ENCODE data around the gene NABP2. TPM values are rescaled to one million over a fixed set of nuclear protein-coding genes. Genes with fewer than 3 reads are reported as not detected.

The NABP2 gene
- total RNA-seq, 2 experiments from 2014 or later = 103 to 106 TPM

DNA sequence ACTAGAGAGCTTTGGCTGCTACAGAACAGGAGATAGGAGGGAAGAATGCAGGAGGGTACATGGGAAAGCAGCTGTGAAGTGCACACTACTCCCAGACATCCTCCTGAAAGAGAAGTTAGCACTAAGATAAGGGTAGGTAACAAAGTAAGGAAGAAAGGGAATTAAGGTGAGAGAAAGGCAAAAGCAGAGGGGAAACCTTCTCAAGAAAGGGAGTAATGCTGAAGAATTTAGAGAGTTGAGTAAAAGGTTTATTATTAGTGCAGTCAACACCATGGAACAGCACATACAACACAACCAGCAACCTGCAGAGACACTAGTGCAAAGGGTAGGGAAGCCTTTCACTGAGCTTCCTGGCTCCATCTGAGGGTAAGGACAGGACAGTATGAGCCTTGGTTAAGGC, 19.9 kb upstream of the NABP2 start:
- POLR2A ChIA-PET = no interaction called here
- CTCF ChIA-PET = interaction anchor here (1.2 to 1.9 kb wide), 4 partner anchors 15 to 260 kb away, joined by 3 to 5 read pairs (median 4); partner anchors contain the start of genes SMARCC2 and ZC3H10

DNA sequence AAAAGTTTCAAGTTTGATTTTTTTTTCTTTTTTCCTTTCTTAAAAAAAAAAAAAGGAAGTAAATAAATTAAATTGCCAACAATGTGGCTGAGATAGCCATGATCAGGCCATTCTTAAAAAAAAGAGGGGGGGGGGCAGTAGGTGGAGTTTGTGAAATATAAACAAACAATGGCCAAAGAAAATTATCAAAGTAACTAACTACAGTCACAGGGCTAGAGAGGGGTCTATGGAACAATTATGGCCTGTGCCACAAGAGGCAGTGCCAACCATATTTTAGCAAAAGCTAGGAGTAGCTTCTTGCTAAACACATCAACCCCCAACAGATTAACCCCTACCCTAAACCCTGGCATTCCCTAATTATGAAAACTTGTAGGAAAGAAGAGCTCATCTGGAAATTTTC, 18.7 kb upstream of the NABP2 start:
- POLR2A ChIA-PET = no interaction called here
- CTCF ChIA-PET = interaction anchor here (1.1 to 1.9 kb wide), 5 partner anchors 11 to 259 kb away, joined by 3 to 8 read pairs (median 4); partner anchors contain the start of genes ANKRD52, SMARCC2 and ZC3H10

DNA sequence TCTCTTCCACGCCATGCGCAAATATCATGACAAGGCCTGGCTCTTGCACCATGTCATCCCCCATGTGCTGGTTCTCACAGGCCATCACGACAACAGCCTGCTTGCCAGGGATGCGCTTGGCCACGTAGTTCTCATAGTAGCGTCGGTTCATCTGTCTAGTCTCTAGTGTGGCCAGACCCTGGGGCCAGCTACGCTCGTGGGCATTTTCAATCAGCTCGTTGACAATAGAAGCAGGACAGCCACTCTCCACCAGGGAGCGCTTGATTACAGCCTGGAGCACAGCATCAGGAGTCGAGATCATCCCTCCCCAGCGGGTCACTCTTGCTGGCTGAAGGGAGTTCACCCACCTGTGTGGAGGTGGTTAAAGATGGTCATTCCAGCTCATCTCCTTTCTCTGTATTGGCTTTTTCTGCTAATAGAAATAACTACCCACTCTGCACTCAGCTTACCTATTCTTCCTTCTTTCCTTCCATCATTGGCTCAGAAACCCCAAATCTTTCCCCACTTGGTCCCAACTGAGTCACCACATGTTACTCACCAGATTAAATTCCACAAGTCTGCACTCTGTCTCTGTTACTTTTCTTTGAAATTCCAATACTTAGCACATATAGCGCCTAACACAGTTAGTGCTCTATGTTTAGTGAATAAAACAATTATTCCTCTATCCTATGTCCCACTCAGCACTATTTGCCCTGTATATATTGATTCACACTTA, 17.5 kb upstream of the NABP2 start:
- CTCF ChIA-PET = interaction anchor here (1.2 to 1.6 kb wide), 4 partner anchors 14 to 60 kb away, joined by 3 to 8 read pairs (median 4); partner anchors contain the start of genes COQ10A and SMARCC2
- POLR2A ChIA-PET = no interaction called here

DNA sequence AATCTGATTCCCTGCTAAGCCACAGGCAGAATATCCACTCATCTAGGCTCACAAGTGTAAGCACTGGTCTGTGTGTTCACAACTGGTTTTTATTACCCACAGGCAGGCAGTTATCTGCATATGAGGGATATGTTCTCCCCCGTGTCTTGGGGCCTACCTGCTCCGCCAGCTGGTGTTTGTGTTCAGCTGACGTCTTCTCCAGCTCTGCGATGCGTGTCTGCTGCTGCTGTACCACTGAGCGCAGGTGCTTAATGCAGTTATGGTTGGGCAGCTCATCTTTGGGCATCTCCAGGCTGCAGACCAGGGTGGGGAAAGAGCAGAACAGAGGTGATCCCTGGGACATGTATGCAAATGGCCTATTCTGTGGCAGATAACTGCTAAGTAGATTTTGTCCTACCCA, 16.1 kb upstream of the NABP2 start:
- ChIA-PET POLR2A (no interaction called here), CTCF (interaction anchor here (0.7 to 1.8 kb wide), 5 partner anchors 14 to 256 kb away, joined by 4 to 6 read pairs (median 4); partner anchors contain the start of genes RNF41 and SMARCC2)

DNA sequence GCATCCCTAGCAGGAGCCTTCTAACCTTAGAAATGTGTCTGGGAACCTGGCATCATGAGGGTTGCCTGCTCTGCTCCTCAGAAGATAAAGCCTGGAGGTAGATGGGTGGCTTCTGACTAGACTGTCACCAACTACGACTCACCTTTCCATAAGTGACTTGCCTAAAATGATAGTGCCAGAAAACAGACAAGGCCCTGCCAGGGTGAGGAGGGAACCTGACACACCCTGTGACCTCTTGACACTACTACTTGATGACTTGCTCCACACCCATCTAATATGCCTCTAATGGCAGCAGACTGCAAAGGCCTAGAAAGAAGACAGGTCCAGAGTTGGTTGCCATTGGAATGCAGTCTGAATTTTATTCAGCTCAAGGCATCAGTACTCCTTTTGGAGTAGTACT, 11.8 kb upstream of the NABP2 start:
- ChIA-PET CTCF (interaction anchor here (0.7 to 1.3 kb wide), 2 partner anchors 23 to 132 kb away, joined by 4 read pairs; partner anchors contain the start of gene SMARCC2), POLR2A (no interaction called here)

DNA sequence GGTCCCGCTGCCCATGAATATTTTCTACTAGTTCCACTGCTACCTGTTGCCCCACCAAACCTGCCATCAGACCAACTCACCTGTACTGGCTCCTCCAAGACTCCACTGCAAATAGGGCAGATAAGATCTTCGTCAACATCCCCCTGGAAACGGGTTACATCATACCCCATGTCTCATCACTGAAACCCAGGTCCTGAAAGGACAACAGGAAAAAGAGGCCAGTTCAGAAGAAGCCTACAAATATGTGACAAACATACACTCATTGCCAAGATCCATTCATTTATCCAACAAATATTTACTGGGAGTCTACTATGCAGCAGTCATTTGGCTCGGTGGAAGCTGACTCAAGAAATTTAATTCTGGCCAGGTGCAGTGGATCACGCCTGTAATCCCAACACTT, 10.3 kb upstream of the NABP2 start:
- POLR2A ChIA-PET = no interaction called here
- CTCF ChIA-PET = no interaction called here

DNA sequence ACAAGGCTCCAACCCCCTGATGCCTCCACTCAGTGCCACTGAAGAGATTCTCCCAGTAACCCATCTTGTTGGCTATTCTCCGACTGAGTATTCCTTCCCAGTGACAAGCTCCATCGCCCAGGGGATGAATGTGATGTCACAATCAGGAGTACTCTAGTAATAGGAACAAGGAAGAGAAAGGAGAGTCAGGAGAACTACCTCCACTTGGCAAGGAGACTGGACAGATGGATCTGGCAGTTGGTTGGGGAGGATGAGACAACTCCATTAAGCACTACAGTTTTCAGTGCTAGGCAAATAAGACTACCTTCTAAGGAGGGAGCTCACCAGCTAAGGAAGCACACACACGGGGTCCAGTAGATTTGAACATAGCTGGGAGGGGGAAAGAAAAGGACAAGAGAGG, 7.7 kb upstream of the NABP2 start:
- POLR2A ChIA-PET = no interaction called here
- CTCF ChIA-PET = interaction anchor here (0.9 to 1.1 kb wide), 2 partner anchors 10 to 11 kb away, joined by 3 read pairs; no protein-coding TSS in a partner anchor

DNA sequence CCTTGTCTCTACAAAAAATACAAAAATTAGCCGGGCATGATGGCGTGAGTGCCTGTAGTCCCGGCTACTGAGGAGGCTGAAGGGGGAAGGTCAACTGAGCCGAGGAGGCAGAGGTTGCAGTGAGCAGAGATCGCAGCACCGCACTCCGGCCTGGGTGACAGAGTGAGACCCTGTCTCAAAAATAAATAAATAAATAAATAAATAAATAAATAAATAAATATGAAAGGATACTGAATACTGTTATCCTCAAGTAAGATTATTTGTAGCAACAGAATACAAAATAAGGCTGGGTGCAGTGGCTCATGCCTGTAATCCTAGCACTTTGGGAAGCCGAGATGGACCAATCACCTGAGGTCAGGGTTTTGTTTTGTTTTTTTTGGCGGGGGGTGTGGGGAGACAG, 4.3 kb upstream of the NABP2 start:
- CTCF ChIA-PET = no interaction called here
- POLR2A ChIA-PET = no interaction called here

DNA sequence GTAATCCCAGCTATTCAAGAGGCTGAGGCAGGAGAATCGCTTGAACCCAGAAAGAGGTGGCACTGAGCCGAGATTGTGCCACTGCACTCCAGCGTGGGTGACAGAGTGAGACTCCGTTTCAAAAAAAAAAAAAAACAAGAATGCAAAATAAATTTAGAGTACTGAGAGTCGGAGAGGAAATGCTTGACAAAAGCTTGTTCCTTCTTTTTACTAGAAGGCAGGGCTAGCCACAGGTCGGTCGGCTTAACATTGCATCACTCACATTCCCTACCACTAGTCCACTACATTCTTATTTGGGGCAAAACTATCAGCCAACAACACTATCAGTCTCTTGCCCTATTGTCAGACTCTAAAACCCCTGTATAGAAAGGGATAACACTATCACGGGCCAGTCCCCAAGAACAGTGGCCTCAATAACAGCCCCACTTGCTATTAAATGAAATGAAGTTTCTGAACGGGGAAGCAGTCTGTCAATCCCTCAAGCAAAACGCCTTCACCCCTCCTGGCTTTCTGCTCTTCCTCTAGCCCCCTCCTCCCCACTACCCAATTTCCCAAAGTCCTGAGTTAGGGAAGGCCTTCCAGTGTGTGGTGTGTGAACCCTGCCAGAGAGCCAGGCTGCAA, 3.4 kb upstream of the NABP2 start:
- CTCF ChIA-PET = interaction anchor here (1.1 to 4.3 kb wide), 2 partner anchors 31 to 36 kb away, joined by 4 to 21 read pairs; partner anchors contain the start of gene SMARCC2
- POLR2A ChIA-PET = interaction anchor here (0.5 to 2.1 kb wide), 3 partner anchors 31 to 1754 kb away, joined by 7 to 17 read pairs (median 8); partner anchors contain the start of genes ANKRD52 and SMARCC2

DNA sequence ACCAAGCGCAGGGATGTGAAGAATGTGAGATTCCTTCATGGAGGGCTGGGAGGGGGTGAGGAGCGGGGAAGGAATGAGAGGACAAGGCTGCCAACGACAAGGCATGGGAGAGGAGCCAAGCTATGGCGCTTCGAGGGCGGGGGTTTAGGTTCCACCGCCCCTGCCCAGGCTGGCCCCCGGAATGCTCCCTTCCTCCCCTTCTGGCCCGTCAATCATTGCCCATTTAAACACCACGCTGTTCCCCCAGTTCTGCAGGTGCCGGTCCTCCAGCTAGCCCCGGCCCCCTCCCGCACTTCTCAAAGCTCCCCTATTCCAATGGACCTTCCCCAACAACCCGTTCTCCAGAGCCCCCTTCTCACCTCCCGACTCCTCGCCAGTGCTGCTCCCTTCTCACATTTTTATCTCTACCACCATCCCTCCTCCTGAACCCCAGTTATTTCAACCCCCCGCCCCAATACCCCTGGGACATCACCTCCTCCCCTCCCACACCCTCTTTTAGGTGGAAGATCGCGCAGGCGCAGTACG, 2.8 kb upstream of the NABP2 start:
- POLR2A ChIA-PET = interaction anchor here (0.7 to 2.2 kb wide), 6 partner anchors 16 to 117 kb away, joined by 3 to 17 read pairs (median 6); partner anchors contain the start of genes ANKRD52, COQ10A, PA2G4 and RPL41
- CTCF ChIA-PET = interaction anchor here (0.7 to 4.3 kb wide), 8 partner anchors 13 to 101 kb away, joined by 3 to 21 read pairs (median 6); partner anchors contain the start of genes ANKRD52 and SMARCC2

DNA sequence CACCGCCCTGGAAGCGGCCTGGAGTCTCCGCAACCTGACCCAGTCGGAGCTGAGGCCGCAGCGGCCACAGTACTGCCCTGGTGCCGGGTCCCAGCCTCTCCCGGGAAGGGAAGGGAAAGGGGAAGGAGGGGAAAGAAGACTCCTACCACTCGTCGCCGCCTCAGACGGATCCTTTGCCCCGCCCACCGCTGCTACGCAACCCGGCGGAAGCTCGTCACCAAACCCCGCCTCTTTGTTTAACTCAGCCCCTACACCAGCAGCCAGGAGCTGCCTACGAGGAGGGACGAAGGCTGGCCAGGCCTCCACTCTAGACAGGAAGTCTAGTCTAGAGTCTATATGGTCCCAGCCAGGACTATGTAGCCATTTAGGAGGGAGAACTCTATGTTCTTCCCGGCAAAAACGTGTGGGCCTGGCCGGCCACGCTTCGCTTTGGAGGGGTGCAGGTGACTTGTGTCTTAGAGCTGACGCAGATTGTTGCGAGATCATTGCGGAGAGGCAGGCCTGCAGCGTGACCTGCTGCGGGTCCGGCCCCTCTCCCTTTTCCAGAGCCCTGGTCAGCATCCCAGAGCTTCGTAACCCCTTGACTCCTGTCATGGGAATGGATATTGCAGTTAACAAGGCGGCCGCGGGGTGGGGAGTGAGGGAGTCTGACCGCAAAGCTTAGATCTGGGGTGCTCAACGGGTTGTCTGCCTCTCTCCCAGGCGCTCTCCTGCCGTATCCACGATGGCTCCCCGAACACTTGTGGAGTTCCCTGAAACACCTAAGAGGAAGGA, 2.2 kb upstream of the NABP2 start, which contains the start of gene RNF41:
TSS of gene RNF41 (minus strand) at position 166 of the 774 bp plus-strand sequence. CDS start 7,875 bp downstream, outside the sequence.
- ChIA-PET POLR2A (interaction anchor here (0.7 to 2.2 kb wide), 9 partner anchors 15 to 393 kb away, joined by 3 to 17 read pairs (median 3); partner anchors contain the start of genes ANKRD52, COQ10A, DNAJC14 and PA2G4), CTCF (interaction anchor here (0.7 to 4.3 kb wide), 12 partner anchors 14 to 102 kb away, joined by 3 to 21 read pairs (median 4); partner anchors contain the start of genes ANKRD52 and SMARCC2)

DNA sequence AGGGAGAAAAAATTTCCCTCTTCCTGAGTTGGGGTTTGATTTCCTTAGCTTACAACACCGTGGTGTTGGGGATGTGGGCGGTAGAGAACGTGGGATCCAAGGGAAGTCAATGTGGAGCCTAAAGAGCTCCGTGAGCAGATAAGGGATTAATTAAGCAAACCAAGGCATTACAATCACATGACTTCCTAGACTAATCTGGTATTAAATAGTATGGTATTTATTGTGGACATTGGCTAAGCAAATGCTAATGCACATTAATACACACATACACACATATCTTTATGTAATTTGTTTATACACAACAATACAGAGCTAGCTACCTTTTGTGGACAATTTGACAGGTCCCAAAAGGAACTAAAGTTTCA, 1.6 kb upstream of the NABP2 start:
- ChIA-PET CTCF (interaction anchor here (1.1 to 4.3 kb wide), 10 partner anchors 15 to 95 kb away, joined by 3 to 21 read pairs (median 4); partner anchors contain the start of genes ANKRD52 and SMARCC2), POLR2A (interaction anchor here (0.7 to 2.2 kb wide), 7 partner anchors 33 to 393 kb away, joined by 3 to 17 read pairs (median 4); partner anchors contain the start of genes ANKRD52, DNAJC14, PA2G4 and RPL41)

DNA sequence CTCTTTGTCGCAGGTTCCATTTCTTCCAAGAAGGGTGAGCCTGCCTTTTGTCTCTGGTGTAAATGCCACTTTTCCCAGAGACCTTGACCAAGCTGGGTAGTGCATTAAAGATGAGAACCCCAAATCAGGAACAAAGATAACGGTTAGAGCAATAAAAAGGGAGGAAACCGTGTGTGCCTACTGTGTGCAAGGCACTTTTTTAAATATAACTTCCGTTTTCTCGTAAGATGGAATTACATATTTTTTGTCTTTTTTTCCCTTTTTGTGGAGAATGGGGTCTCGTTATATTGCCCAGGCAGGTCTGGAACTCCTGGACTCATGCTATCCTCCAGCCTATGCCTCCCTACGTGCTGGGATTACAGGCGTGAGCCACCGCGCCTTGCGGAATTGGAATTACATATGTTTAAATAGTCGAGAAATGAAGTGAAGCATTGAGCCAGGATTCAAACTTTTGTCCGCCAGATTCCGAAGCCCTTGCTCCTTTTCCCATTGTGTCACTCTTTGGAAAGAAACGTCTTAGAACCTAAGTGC, 506 bp upstream of the NABP2 start:
- CTCF ChIA-PET = interaction anchor here (0.7 to 4.3 kb wide), 6 partner anchors 34 to 264 kb away, joined by 3 to 21 read pairs (median 4); partner anchors contain the start of genes ANKRD52, GLS2 and SMARCC2
- POLR2A ChIA-PET = interaction anchor here (0.7 to 2.2 kb wide), 2 partner anchors 106 to 296 kb away, joined by 5 to 11 read pairs; partner anchors contain the start of genes PYM1, RPL41 and ZC3H10

DNA sequence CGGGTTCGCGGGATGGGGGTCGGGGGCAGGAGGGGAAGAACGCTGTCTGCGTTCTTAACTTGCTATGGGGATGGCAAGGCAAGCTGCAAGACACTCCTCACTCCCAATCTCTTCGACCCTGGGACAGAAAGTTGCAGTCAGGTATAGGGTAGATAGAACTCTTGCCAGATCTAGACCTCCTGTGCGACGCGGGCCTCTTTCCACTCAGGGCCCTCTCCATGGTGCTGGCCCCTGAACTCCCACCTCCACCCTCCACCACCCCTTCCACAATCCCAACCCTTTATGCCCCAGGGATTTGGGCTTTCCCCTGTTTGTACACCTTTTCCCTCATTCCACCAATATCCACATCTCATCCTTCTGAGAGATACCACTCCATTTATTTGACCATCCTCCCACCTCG, 812 bp downstream of the NABP2 start:
- CTCF ChIA-PET = interaction anchor here (1.0 to 4.3 kb wide), 2 partner anchors 36 to 247 kb away, joined by 3 to 21 read pairs; partner anchors contain the start of gene SMARCC2
- POLR2A ChIA-PET = no interaction called here

DNA sequence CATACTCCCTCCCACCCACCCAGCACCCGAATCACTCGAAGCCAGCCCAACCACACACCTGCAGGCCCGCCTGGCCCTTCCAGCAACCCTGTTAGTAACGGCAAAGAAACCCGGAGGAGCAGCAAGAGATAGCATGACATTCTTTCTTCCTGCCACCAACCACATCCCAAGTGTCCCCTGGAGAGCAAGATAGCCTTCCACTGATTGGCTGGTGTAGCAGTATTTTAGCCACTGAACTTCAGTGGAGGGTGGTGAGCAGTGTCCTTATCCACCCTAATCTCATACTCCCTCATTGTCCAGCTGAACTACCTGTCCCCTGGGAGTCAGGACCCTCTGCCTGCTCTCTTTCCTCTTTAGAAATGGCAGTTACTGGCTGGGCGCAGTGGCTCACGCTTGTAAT, 4.9 kb downstream of the NABP2 start:
- CTCF ChIA-PET = interaction anchor here (0.6 kb wide), 1 partner anchor 39 kb away, joined by 3 read pairs; no protein-coding TSS in a partner anchor
- POLR2A ChIA-PET = no interaction called here

DNA sequence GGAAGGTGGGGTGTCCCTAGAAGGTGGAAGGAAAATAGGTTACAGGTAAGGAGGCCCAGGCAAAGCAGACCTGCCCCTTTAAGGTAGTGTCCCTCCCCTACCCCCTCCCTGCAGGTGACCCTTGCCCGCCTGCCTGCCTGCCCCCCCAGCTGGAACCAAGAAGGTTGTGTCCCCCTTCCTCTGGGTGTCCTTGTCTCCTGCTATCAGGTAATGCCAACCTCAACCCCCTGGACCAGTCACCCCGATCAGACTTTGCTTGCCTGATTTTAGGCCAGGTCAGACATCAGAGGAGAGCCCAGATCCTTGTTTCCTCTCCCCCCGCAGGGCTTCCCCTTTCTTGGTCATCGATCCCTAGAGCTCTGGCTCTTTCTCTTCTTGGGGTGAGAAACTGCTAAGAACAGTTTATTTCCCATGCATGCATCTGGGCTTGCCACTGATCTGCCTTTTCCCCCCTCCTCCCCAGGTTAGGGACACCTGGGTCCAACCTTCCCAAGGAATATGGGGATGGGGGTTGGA, 5.8 kb downstream of the NABP2 start, which contains the start of gene SLC39A5:
TSS of gene SLC39A5 (plus strand) at position 136 of the 516 bp plus-strand sequence. CDS start 1,224 bp downstream, outside the sequence.
- ChIA-PET CTCF (interaction anchor here (1.3 kb wide), 1 partner anchor 40 kb away, joined by 3 read pairs; the partner anchor contains the start of gene SMARCC2), POLR2A (interaction anchor here (0.7 kb wide), 1 partner anchor 112 kb away, joined by 6 read pairs; the partner anchor contains the start of gene ZC3H10)

DNA sequence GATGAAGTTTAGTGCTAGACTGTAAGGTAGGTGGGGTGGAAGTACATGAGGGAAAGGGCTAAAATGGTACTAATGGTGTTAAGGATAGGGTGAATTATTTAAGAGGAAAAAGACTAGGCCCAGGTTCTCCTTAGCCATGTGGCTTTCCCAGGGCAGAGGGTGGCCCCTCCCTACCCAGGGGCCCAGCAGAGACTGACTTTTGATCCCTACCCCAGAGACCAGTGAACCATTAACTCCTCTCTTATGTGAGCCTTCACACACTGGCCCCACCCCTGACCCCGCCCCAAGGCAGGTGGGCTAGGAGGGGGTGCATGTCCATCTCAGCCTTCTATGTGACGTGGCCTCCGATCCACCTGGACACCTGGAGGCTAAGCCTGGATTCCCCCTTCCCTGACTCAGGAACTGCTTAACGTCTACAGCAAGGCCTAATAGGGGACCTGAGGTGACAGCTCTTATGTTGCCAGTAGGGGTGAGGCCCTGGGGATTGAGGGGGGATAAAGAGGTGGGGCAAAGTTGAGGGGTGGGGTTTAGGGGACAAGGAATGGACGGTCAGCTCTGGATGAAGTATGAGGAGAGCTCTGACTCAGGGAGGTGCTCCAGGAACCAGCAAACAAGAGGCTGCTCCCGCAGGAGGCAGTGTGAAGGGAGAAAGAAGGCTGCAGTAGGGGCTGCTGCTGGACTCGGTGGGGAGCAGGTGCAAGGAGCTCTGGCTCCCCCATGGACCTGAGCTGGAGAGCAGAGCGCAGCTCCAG, 6.5 kb downstream of the NABP2 start:
- POLR2A ChIA-PET = interaction anchor here (0.7 kb wide), 1 partner anchor 113 kb away, joined by 6 read pairs; the partner anchor contains the start of gene ZC3H10
- CTCF ChIA-PET = interaction anchor here (1.3 kb wide), 1 partner anchor 41 kb away, joined by 3 read pairs; the partner anchor contains the start of gene SMARCC2
